Measurements from ENCODE around the gene BIRC2. TPM values are rescaled to one million over a fixed set of nuclear protein-coding genes. Genes with fewer than 3 reads are reported as not detected.

The BIRC2 gene
- total RNA-seq, 2 donors from 2014 or later, result 48.7 to 92.9 TPM

GRCh38 chr11:102318469-102318868 is 28.5 kb upstream of the BIRC2 start:
- no peaks in the 10 kb centered on the region for H3K36me3 ChIP-seq
- no peaks in the 10 kb centered on the region for H3K27me3 ChIP-seq (replicated peaks; ENCODE audit: insufficient read depth)
- TF ChIP-seq CTCF (IDR thresholded peaks at IDR 0.05), result no peak
- peak overlapping the region in 1 of 2 donors; percentile 65 for H3K27ac ChIP-seq
- H3K9me3 ChIP-seq, result no peaks in the 10 kb centered on the region
- H3K4me1 ChIP-seq (ENCODE audit: control insufficient read depth in 1 of 2, low read depth in 2 of 2), result peaks cover 26 to 44% of the 10 kb centered on the region in 2 donors
- ATAC-seq (ENCODE audit: insufficient number of reproducible peaks, low FRiP score, low read depth) (no peak), DNase-seq (ENCODE audit: low spot score) (no peak)
- peak overlapping the region; percentile 85 for H3K4me3 ChIP-seq

GRCh38 chr11:102319544-102319943 is 27.5 kb upstream of the BIRC2 start:
- Histone ChIP-seq H3K36me3 (no peaks in the 10 kb centered on the region), H3K9me3 (no peaks in the 10 kb centered on the region), H3K27me3 (replicated peaks; ENCODE audit: insufficient read depth) (no peaks in the 10 kb centered on the region), H3K4me1 (ENCODE audit: control insufficient read depth in 1 of 2, low read depth in 2 of 2) (peaks cover 23 to 34% of the 10 kb centered on the region in 2 donors), H3K4me3 (no peak overlapping the region), H3K27ac (no peak overlapping the region)
- no peak for TF ChIP-seq CTCF (IDR thresholded peaks at IDR 0.05)
- no peak for ATAC-seq (ENCODE audit: insufficient number of reproducible peaks, low FRiP score, low read depth)
- no peak for DNase-seq (ENCODE audit: low spot score)

GRCh38 chr11:102320188-102320587 is 26.8 kb upstream of the BIRC2 start:
- H3K36me3 ChIP-seq, result no peaks in the 10 kb centered on the region
- ATAC-seq (ENCODE audit: insufficient number of reproducible peaks, low FRiP score, low read depth), result no peak
- H3K27me3 ChIP-seq (replicated peaks; ENCODE audit: insufficient read depth), result no peaks in the 10 kb centered on the region
- no peak for DNase-seq (ENCODE audit: low spot score)
- peak overlapping the region; percentile 19 to 27 for H3K27ac ChIP-seq
- H3K4me1 ChIP-seq (ENCODE audit: control insufficient read depth in 1 of 2, low read depth in 2 of 2), result peaks cover 23 to 34% of the 10 kb centered on the region in 2 donors
- TF ChIP-seq CTCF (IDR thresholded peaks at IDR 0.05), result no peak
- no peaks in the 10 kb centered on the region for H3K9me3 ChIP-seq
- no peak overlapping the region for H3K4me3 ChIP-seq

- no peak for ATAC-seq (ENCODE audit: insufficient number of reproducible peaks, low FRiP score, low read depth)
- no peak for TF ChIP-seq CTCF (IDR thresholded peaks at IDR 0.05)
- Histone ChIP-seq H3K27me3 (replicated peaks; ENCODE audit: insufficient read depth) (no peaks in the 10 kb centered on the region), H3K4me1 (ENCODE audit: control insufficient read depth in 1 of 2, low read depth in 2 of 2) (peaks cover 23 to 34% of the 10 kb centered on the region in 2 donors), H3K4me3 (no peak overlapping the region), H3K9me3 (no peaks in the 10 kb centered on the region), H3K36me3 (no peaks in the 10 kb centered on the region), H3K27ac (peak overlapping the region in 1 of 2 donors; percentile 27)
- DNase-seq (ENCODE audit: low spot score), result no peak
Observed at GRCh38 chr11:102320679-102321078, 26.3 kb upstream of the BIRC2 start.

- DNase-seq (ENCODE audit: low spot score) (no peak), ATAC-seq (ENCODE audit: insufficient number of reproducible peaks, low FRiP score, low read depth) (no peak)
- H3K4me1 ChIP-seq (ENCODE audit: control insufficient read depth in 1 of 2, low read depth in 2 of 2), result peaks cover 23 to 34% of the 10 kb centered on the region in 2 donors
- TF ChIP-seq CTCF (IDR thresholded peaks at IDR 0.05), result no peak
- H3K27ac ChIP-seq, result no peak overlapping the region
- H3K4me3 ChIP-seq, result no peak overlapping the region
- no peaks in the 10 kb centered on the region for H3K9me3 ChIP-seq
- no peaks in the 10 kb centered on the region for H3K36me3 ChIP-seq
- no peaks in the 10 kb centered on the region for H3K27me3 ChIP-seq (replicated peaks; ENCODE audit: insufficient read depth)
Observed at GRCh38 chr11:102322560-102322959, 24.5 kb upstream of the BIRC2 start.

All from thoracic aorta (tissue), 2 donors.